K562 (cell line): Measurements from ENCODE around the gene DBNDD1. TPM values are rescaled to one million over a fixed set of nuclear protein-coding genes. Genes with fewer than 3 reads are reported as not detected.

Experiments
- CREM ChIP-seq: IDR thresholded peaks from 2 replicates; pipeline ENCODE4 v1.6.1; 2014; ENCODE audit warnings: antibody characterized with exemption, low read depth
- CTBP1 ChIP-seq: fragments of 450-650 bp; IDR thresholded peaks from 2 replicates; pipeline ENCODE4 v1.6.1; 2016; ENCODE audit warnings: borderline replicate concordance
- NONO ChIP-seq, 2 experiments: fragments of 200-400 bp in 1 of 2; fragments of 450-650 bp in 1 of 2; formaldehyde crosslinking in 1 of 2; IDR thresholded peaks; 2 replicates each; pipeline ENCODE4 v1.6.1; 2017; ENCODE audit warnings: low read depth in 2 of 2, mild to moderate bottlenecking in 2 of 2, moderate library complexity in 2 of 2, low read length in 1 of 2
- PHF8 ChIP-seq: fragments of 200-600 bp; sonication (generic); IDR thresholded peaks from 2 replicates; pipeline ENCODE4 v1.6.1; 2012; ENCODE audit warnings: mixed run types, mild to moderate bottlenecking, inconsistent platforms, low read length, moderate library complexity, borderline replicate concordance
- POLR2AphosphoS5 ChIP-seq: IDR thresholded peaks from 2 replicates; pipeline ENCODE4 v1.6.1; 2011; ENCODE audit warnings: mild to moderate bottlenecking, low read depth, low read length, moderate library complexity; ENCODE audit not compliant: control insufficient read depth, insufficient read depth
- SMC3 ChIP-seq: conservative IDR thresholded peaks from 2 replicates; pipeline ENCODE4 v1.6.1; 2011; ENCODE audit warnings: low read depth, low read length, improper control_type of control experiment; ENCODE audit not compliant: insufficient read depth
- SRSF7 ChIP-seq: fragments of 200-400 bp; formaldehyde crosslinking; optimal IDR thresholded peaks from 2 replicates; pipeline ENCODE3; 2017; ENCODE audit warnings: mild to moderate bottlenecking, low read depth, low read length
- TCFL5 ChIP-seq: fragments of 250-450 bp; sonication (Bioruptor Pico); conservative IDR thresholded peaks from 2 replicates; pipeline ENCODE4 v1.6.1; 2021; ENCODE audit warnings: mild to moderate bottlenecking, moderate library complexity, matching md5 sums
- ZBTB7A ChIP-seq: IDR thresholded peaks from 2 replicates; pipeline ENCODE4 v1.6.1; 2011; ENCODE audit warnings: low read depth, mild to moderate bottlenecking, low read length, moderate library complexity, borderline replicate concordance; ENCODE audit not compliant: control insufficient read depth
- ZFX ChIP-seq: sonication (generic); formaldehyde crosslinking; IDR thresholded peaks from 2 replicates; pipeline ENCODE4 v1.8.0; 2022; ENCODE audit warnings: mild to moderate bottlenecking, missing genetic modification reagents, moderate library complexity
- ZNF24 ChIP-seq: fragments of 450-650 bp; IDR thresholded peaks from 2 replicates; pipeline ENCODE4 v1.6.1; 2016
- polyA plus RNA-seq, 8 experiments: library from polyadenylated mRNA; depleted of rRNA in 4 of 8; stranded (reverse) in 5 of 8; unstranded in 3 of 8; fragments of >200 nt; fragmentation: Nextera tagmentation in 2 of 8; fragmentation: Illumina TruSeq in 1 of 8; extraction: Ambion mirVana in 2 of 8; extraction: Trizol in 1 of 8; gene quantifications; 2 replicates each; pipeline versions ENCODE4 v1.2.1 to v1.2.3, GENCODE V29; 2011 to 2014; ENCODE audit warnings: inconsistent platforms in 1 of 8, missing spikeins in 1 of 8
- total RNA-seq, 7 experiments: library from RNA; depleted of rRNA in 6 of 7; stranded (reverse); fragments of >200 nt in 6 of 7; fragmentation: Illumina TruSeq in 2 of 7; extraction: Trizol in 2 of 7; gene quantifications; 2 replicates each; pipeline versions ENCODE4 v1.2.1 to v1.2.3, GENCODE V29; 2011 to 2021; ENCODE audit warnings: low replicate concordance in 1 of 7
- TF ChIP-seq, protein P1 (sequence below): sonication (generic); formaldehyde crosslinking; IDR thresholded peaks from 2 replicates; pipeline ENCODE4 v1.8.0; 2022; ENCODE audit warnings: mild to moderate bottlenecking, missing genetic modification reagents
- TF ChIP-seq, protein P2 (sequence below): fragments of 250-450 bp; sonication (Bioruptor Pico); IDR thresholded peaks from 2 replicates; pipeline ENCODE4 v1.8.0; 2021; ENCODE audit warnings: borderline replicate concordance, mild to moderate bottlenecking, moderate library complexity; ENCODE audit not compliant: poor library complexity, severe bottlenecking
- TF ChIP-seq, protein P3 (sequence below): fragments of 250-450 bp; sonication (Bioruptor Pico); IDR thresholded peaks from 2 replicates; pipeline ENCODE4 v1.4.0; 2020; ENCODE audit warnings: mild to moderate bottlenecking, moderate library complexity
- TF ChIP-seq, protein P4 (sequence below), 3 experiments: IDR thresholded peaks in 2 of 3; conservative IDR thresholded peaks in 1 of 3; 2 replicates each; pipeline ENCODE4 v1.5.1; 2011 to 2012; ENCODE audit warnings: low read length in 3 of 3, mild to moderate bottlenecking in 3 of 3, control low read depth in 2 of 3, improper control_type of control experiment in 1 of 3, inconsistent platforms in 1 of 3, low read depth in 1 of 3, mixed read lengths in 1 of 3, moderate library complexity in 1 of 3; ENCODE audit not compliant: insufficient read depth in 2 of 3
- TF ChIP-seq, protein P5 (sequence below): fragments of 450-650 bp; IDR thresholded peaks from 2 replicates; pipeline ENCODE4 v1.6.1; 2014; ENCODE audit warnings: low read depth, mild to moderate bottlenecking, moderate library complexity, borderline replicate concordance

Gene DBNDD1
- total and polyA plus RNA-seq, 9 of the 15 experiments (the other 6 are each of a cell fraction or from before 2014, with no cell fraction given) = 0.55 to 13.0 (median 5.8) TPM

DNA sequence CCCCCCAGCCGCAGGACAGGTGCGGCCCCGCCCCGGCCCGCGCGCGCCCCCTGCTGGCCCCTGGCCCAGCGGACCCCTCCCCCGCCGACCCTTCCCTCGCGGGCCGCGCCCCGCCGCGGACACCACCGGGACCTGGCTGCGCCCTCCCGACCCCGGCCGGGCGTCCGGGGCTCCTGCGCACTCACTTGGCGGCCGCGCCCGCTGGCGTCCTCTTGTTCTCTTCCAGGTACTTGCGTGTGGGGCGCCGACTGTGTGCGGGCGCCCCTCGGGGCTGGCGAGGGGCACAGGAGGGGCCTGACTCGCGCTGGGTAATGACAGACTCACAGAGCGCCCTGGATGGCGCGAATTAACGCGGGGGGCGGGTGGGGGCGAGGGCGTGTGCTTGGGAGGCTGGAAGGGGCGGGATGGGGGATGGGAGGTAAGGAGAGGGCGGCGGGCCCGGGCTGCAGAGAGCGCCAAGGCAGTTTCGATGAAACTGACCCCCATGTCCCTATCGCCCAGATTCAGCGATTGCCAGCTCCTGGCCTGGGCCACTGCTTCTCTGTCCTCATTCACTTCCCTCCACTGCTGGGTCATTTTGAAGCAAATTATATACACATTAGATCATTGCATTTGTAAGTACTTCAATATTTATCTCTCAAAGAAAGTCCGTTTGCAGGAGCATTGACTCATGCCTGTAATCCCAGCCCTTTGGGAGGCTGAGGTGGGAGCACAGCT is 445 bp upstream of the DBNDD1 start (continued):
- TF ChIP-seq, protein P1, sequence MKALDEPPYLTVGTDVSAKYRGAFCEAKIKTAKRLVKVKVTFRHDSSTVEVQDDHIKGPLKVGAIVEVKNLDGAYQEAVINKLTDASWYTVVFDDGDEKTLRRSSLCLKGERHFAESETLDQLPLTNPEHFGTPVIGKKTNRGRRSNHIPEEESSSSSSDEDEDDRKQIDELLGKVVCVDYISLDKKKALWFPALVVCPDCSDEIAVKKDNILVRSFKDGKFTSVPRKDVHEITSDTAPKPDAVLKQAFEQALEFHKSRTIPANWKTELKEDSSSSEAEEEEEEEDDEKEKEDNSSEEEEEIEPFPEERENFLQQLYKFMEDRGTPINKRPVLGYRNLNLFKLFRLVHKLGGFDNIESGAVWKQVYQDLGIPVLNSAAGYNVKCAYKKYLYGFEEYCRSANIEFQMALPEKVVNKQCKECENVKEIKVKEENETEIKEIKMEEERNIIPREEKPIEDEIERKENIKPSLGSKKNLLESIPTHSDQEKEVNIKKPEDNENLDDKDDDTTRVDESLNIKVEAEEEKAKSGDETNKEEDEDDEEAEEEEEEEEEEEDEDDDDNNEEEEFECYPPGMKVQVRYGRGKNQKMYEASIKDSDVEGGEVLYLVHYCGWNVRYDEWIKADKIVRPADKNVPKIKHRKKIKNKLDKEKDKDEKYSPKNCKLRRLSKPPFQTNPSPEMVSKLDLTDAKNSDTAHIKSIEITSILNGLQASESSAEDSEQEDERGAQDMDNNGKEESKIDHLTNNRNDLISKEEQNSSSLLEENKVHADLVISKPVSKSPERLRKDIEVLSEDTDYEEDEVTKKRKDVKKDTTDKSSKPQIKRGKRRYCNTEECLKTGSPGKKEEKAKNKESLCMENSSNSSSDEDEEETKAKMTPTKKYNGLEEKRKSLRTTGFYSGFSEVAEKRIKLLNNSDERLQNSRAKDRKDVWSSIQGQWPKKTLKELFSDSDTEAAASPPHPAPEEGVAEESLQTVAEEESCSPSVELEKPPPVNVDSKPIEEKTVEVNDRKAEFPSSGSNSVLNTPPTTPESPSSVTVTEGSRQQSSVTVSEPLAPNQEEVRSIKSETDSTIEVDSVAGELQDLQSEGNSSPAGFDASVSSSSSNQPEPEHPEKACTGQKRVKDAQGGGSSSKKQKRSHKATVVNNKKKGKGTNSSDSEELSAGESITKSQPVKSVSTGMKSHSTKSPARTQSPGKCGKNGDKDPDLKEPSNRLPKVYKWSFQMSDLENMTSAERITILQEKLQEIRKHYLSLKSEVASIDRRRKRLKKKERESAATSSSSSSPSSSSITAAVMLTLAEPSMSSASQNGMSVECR = no peak
- TF ChIP-seq TCFL5 (CRISPR knock-in tag) (no peak), CREM (peak; percentile 78), PHF8 (peak; percentile 55; the same call in 1 of the 2 replicates), ZNF24 (no peak), SMC3 (0 out of 2 replicates have a peak, but pooled peaks have one; percentile 4), CTBP1 (peak; percentile 38; the same call in 1 of the 2 replicates), ZFX (CRISPR knock-in tag) (peak; percentile 63), SRSF7 (no peak), NONO (IDR thresholded peaks at IDR 0.05; ENCODE audit: low read depth in 2 of 2, low read length in 1 of 2) (peak in 1 of 2 experiments; percentile 39; a peak in 1 of 4 replicates), ZBTB7A (peak; percentile 98), POLR2AphosphoS5 (0 out of 2 replicates have a peak, but pooled peaks have one; percentile 17)
- TF ChIP-seq, protein P2, sequence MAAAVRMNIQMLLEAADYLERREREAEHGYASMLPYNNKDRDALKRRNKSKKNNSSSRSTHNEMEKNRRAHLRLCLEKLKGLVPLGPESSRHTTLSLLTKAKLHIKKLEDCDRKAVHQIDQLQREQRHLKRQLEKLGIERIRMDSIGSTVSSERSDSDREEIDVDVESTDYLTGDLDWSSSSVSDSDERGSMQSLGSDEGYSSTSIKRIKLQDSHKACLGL (CRISPR knock-in tag) = no peak
- TF ChIP-seq, protein P3, sequence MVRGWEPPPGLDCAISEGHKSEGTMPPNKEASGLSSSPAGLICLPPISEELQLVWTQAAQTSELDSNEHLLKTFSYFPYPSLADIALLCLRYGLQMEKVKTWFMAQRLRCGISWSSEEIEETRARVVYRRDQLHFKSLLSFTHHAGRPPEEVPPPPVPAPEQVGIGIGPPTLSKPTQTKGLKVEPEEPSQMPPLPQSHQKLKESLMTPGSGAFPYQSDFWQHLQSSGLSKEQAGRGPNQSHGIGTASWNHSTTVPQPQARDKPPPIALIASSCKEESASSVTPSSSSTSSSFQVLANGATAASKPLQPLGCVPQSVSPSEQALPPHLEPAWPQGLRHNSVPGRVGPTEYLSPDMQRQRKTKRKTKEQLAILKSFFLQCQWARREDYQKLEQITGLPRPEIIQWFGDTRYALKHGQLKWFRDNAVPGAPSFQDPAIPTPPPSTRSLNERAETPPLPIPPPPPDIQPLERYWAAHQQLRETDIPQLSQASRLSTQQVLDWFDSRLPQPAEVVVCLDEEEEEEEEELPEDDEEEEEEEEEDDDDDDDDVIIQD = no peak
- TF ChIP-seq, protein P4, sequence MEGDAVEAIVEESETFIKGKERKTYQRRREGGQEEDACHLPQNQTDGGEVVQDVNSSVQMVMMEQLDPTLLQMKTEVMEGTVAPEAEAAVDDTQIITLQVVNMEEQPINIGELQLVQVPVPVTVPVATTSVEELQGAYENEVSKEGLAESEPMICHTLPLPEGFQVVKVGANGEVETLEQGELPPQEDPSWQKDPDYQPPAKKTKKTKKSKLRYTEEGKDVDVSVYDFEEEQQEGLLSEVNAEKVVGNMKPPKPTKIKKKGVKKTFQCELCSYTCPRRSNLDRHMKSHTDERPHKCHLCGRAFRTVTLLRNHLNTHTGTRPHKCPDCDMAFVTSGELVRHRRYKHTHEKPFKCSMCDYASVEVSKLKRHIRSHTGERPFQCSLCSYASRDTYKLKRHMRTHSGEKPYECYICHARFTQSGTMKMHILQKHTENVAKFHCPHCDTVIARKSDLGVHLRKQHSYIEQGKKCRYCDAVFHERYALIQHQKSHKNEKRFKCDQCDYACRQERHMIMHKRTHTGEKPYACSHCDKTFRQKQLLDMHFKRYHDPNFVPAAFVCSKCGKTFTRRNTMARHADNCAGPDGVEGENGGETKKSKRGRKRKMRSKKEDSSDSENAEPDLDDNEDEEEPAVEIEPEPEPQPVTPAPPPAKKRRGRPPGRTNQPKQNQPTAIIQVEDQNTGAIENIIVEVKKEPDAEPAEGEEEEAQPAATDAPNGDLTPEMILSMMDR (IDR thresholded peaks at IDR 0.05 in 2 of 3, conservative IDR thresholded peaks at IDR 0.05 in 1 of 3; ENCODE audit: insufficient read depth in 2 of 3, low read depth in 1 of 3, low read length in 3 of 3) = peak; percentile 19 to 66 (median 49); a peak in 4 of 6 replicates
- TF ChIP-seq, protein P5, sequence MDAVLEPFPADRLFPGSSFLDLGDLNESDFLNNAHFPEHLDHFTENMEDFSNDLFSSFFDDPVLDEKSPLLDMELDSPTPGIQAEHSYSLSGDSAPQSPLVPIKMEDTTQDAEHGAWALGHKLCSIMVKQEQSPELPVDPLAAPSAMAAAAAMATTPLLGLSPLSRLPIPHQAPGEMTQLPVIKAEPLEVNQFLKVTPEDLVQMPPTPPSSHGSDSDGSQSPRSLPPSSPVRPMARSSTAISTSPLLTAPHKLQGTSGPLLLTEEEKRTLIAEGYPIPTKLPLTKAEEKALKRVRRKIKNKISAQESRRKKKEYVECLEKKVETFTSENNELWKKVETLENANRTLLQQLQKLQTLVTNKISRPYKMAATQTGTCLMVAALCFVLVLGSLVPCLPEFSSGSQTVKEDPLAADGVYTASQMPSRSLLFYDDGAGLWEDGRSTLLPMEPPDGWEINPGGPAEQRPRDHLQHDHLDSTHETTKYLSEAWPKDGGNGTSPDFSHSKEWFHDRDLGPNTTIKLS = no peak
